PFSK-1 (cell line): ENCODE measurements around the gene SPG7.

ENCODE experiments used
- FOXP2 ChIP-seq: optimal IDR thresholded peaks from 2 replicates; pipeline ENCODE3; 2011; ENCODE audit warnings: borderline replicate concordance, control low read depth, inconsistent platforms; ENCODE audit not compliant: insufficient read depth; ENCODE audit errors: extremely low read length, extremely low read depth
- POLR2AphosphoS5 ChIP-seq: IDR thresholded peaks from 2 replicates; pipeline ENCODE4 v1.6.1; 2012; ENCODE audit warnings: low read depth, mild to moderate bottlenecking, control low read depth, low read length, moderate library complexity
- SIN3A ChIP-seq: IDR thresholded peaks from 2 replicates; pipeline ENCODE4 v1.6.1; 2012; ENCODE audit warnings: mild to moderate bottlenecking, low read length, moderate library complexity, borderline replicate concordance; ENCODE audit not compliant: insufficient read depth
- TAF1 ChIP-seq: IDR thresholded peaks from 2 replicates; pipeline ENCODE4 v1.6.1; 2012; ENCODE audit warnings: low read length, control low read depth, borderline replicate concordance; ENCODE audit not compliant: insufficient read depth
- TF ChIP-seq, protein P1 (sequence below), 2 experiments: IDR thresholded peaks; 2 replicates each; pipeline versions ENCODE4 v1.6.1 to v1.8.0; 2011 to 2012; ENCODE audit warnings: low read depth in 2 of 2, low read length in 2 of 2, control low read depth in 1 of 2, inconsistent platforms in 1 of 2, mild to moderate bottlenecking in 1 of 2, moderate library complexity in 1 of 2; ENCODE audit not compliant: insufficient read depth in 1 of 2

SPG7 gene

DNA sequence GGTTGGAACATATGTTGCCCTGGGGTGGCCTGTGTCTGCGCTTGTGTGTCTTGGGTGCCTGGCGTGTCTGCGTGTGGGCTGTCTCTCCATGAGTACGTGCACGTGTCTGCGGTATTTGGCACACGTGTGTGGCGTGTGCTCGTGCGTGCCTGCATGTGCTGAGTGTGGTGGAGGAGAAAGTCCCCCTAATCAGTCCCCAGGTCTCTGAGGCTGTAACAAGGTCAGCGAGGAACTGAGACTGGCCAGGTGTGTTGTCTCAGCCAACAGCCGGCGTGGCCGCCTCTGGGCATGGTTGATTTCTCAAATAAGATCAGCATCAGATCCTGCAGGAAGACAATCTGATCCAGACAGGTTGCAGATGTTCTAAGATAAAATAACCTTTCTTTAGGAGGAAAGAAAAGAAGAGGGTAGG, 63.9 kb downstream of the SPG7 start:
- TF ChIP-seq, protein P1, sequence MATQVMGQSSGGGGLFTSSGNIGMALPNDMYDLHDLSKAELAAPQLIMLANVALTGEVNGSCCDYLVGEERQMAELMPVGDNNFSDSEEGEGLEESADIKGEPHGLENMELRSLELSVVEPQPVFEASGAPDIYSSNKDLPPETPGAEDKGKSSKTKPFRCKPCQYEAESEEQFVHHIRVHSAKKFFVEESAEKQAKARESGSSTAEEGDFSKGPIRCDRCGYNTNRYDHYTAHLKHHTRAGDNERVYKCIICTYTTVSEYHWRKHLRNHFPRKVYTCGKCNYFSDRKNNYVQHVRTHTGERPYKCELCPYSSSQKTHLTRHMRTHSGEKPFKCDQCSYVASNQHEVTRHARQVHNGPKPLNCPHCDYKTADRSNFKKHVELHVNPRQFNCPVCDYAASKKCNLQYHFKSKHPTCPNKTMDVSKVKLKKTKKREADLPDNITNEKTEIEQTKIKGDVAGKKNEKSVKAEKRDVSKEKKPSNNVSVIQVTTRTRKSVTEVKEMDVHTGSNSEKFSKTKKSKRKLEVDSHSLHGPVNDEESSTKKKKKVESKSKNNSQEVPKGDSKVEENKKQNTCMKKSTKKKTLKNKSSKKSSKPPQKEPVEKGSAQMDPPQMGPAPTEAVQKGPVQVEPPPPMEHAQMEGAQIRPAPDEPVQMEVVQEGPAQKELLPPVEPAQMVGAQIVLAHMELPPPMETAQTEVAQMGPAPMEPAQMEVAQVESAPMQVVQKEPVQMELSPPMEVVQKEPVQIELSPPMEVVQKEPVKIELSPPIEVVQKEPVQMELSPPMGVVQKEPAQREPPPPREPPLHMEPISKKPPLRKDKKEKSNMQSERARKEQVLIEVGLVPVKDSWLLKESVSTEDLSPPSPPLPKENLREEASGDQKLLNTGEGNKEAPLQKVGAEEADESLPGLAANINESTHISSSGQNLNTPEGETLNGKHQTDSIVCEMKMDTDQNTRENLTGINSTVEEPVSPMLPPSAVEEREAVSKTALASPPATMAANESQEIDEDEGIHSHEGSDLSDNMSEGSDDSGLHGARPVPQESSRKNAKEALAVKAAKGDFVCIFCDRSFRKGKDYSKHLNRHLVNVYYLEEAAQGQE (IDR thresholded peaks at IDR 0.05; ENCODE audit: insufficient read depth in 1 of 2, low read depth in 2 of 2, low read length in 2 of 2), result no peak
- TF ChIP-seq SIN3A (no peak), POLR2AphosphoS5 (no peak), TAF1 (no peak), FOXP2 (no peak)

DNA sequence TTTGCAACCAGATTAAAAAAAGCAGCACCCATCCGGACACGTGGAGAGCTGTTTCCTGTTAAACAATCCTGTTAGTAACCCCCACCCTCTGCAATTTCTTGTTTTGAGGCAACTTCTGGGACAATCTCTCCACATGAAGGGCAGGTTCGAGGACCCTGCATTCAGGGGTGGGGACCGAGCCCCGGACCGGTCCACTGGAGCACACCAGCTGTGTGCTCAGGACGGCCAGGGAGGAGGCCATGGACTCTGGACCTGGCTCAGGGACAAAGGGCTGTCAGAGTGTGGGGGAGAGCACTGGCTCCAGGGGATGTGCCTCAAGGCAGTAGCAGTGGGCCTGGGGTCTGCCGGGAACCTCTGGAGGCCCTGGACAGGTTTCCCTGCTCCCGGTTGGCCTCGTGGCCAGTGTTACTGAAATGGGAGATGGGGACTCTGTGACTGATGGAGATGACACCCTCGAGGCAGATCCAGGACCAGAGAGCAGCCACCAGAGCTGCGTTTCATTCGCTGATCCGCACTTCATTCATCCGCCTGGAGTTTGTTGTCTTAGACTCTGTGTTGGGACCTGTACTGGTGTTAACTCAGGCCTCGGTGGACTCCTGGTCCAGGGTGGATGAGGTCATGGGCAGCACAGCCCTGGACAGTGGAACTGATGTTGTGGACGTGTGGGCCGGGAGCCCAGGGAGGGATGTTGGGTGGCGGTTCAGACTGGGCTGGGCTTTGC, 64.4 kb downstream of the SPG7 start:
- no peak for TF ChIP-seq SIN3A
- no peak for TF ChIP-seq TAF1
- TF ChIP-seq, protein P1 (IDR thresholded peaks at IDR 0.05; ENCODE audit: insufficient read depth in 1 of 2, low read depth in 2 of 2, low read length in 2 of 2), result no peak
- TF ChIP-seq POLR2AphosphoS5, result no peak
- TF ChIP-seq FOXP2, result no peak

DNA sequence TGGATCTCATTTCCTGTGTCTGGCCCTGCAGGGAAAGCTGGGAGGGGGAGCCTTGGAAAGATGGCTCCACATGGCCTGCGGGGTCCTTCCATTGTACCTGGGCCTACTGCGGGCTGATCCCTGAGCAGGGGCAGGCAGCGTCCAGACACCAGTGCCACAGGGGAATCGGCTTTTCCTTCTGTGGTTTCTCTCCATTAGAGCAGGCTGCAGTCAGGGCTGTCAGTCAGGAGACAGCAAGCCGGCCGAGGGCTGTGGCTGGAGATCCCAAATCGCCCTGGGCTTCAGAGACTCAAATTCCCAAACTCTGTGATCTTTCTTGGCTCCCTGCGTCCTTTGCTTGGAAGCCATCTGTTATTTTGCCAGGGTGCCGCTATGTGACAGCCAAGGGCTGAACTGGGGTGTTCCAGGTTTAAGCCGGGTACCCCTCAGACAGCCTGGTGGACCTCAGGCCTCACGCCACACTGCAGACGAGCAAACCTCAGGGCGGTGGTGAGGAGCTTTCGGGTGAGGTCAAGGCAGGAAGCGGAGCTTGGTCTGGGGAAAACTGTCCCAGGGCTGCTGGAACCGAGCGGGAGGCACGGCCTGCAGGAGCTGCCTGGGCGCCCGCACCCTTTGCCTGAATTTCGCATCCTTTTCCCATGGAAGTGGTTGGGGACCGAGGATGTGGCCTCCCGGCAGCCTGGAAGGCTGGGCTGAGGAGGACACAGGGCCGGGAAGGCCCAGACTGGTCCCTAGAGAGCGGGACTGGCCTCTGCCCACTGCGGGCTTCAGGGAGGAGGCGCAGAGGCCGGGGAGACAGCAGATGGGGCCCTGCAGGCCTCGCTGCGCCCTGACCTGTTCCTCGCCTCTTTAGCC, 65.8 kb downstream of the SPG7 start:
- TF ChIP-seq, protein P1 (IDR thresholded peaks at IDR 0.05; ENCODE audit: insufficient read depth in 1 of 2, low read depth in 2 of 2, low read length in 2 of 2), result no peak
- TF ChIP-seq TAF1 (no peak), SIN3A (no peak), FOXP2 (no peak)

DNA sequence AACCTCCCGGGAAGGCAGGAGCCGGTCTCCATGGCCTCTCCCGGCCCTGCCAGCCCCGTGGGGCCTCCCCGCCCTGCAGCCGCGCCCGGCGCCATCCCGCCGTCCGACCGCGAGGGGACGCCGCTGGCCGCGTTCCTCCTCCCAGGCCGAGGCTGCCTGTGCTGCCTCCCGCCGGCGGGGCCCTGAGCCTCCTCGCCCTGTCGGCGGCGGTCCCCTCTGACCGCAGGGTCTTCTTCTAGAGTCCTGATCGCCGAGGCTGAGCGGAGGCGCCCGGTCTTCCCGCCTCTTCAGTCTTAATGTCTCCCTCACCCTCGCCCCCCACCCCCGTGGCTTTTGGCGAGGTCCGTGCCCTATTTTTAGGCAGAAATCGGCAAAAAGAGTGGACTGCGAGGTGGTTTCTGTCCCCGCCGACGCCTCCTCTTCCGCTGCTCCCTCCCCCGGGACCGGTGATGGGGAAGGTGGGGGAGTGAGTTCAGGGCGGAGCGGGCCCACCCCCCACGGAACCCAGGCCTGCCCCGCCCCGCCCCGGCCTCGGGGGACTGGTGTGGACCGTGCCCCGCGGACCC, 66.6 kb downstream of the SPG7 start:
- TF ChIP-seq TAF1 (no peak), FOXP2 (no peak), POLR2AphosphoS5 (no peak), SIN3A (no peak)
- TF ChIP-seq, protein P1 (IDR thresholded peaks at IDR 0.05; ENCODE audit: insufficient read depth in 1 of 2, low read depth in 2 of 2, low read length in 2 of 2), result no peak
